Body of pancreas (tissue), 4 donors: ENCODE measurements around the gene ARHGAP30. TPM values are rescaled to one million over a fixed set of nuclear protein-coding genes. Genes with fewer than 3 reads are reported as not detected.

ENCODE experiments used
- ATAC-seq: fragments of 150-250 bp; one replicate; pipeline ENCODE4 v1.9.1; 2016
- DNase-seq, 4 donors: peaks; one replicate each; pipeline ENCODE4 v3.0.0-alpha.2; 2019
- H3K27ac ChIP-seq, 4 donors: fragments of 200-600 bp; sonication (generic); 1 replicate in 3 of 4; 2 replicates in 1 of 4; pipeline versions ENCODE4 v1.5.1 to v1.6.1; 2016 to 2019; ENCODE audit warnings: mild to moderate bottlenecking in 1 of 4, mixed read lengths in 1 of 4, moderate library complexity in 1 of 4
- H3K27me3 ChIP-seq, 2 donors: fragments of 200-600 bp; sonication (generic); one replicate each; pipeline ENCODE4 v1.6.0; 2016; ENCODE audit warnings: mild to moderate bottlenecking in 1 of 2
- H3K36me3 ChIP-seq, 2 donors: fragments of 200-600 bp; sonication (generic); replicated peaks in 1 of 2; 2 replicates each; pipeline ENCODE4 v1.5.1; 2016; ENCODE audit warnings: low read depth in 2 of 2; ENCODE audit not compliant: insufficient read depth in 1 of 2
- H3K4me1 ChIP-seq: fragments of 200-600 bp; sonication (generic); one replicate; pipeline ENCODE4 v1.6.0; 2016
- H3K4me3 ChIP-seq, 2 donors: fragments of 200-600 bp; sonication (generic); 1 replicate in 1 of 2; 2 replicates in 1 of 2; pipeline ENCODE4 v1.5.1; 2016 to 2019
- H3K9me3 ChIP-seq, 3 donors: fragments of 200-600 bp; sonication (generic); 1 replicate in 2 of 3; 2 replicates in 1 of 3; pipeline ENCODE4 v1.5.1; 2016
- CTCF ChIP-seq, 7 experiments: fragments of 450-650 bp in 4 of 7; fragments of 200-600 bp in 3 of 7; sonication (generic) in 3 of 7; IDR thresholded peaks; one replicate each; pipeline ENCODE4 v1.5.1; 2016 to 2019; ENCODE audit warnings: antibody characterized with exemption in 7 of 7
- POLR2A ChIP-seq, 3 donors: fragments of 450-650 bp; IDR thresholded peaks; one replicate each; pipeline ENCODE4 v1.6.1; 2016; ENCODE audit warnings: antibody characterized with exemption in 3 of 3, mild to moderate bottlenecking in 2 of 3
- WGBS, 2 donors: methylation state at CpG; one replicate each; pipeline ENCODE4 v1.1.5; 2017; 5-methylcytosine and 5-hydroxymethylcytosine counted together
- intact Hi-C: fragments of 100-400 bp; cut with DNase I; formaldehyde crosslinking; loops from one replicate; pipeline ENCODE4 v1.15.1; 2023
- total RNA-seq, 2 donors: library from RNA; depleted of rRNA; stranded (reverse); fragments of >200 nt; gene quantifications; one replicate each; pipeline ENCODE4 v1.1.0, GENCODE V29; 2016

Gene ARHGAP30
- total RNA-seq, 2 donors from 2014 or later = 3.1 to 4.9 TPM

- intact Hi-C loops = no loop called here
- Histone ChIP-seq H3K9me3 (no peaks in the 10 kb centered on the region), H3K4me1 (peaks cover 55% of the 10 kb centered on the region), H3K4me3 (no peak overlapping the region), H3K27ac (no peak overlapping the region), H3K27me3 (no peaks in the 10 kb centered on the region), H3K36me3 (no peaks in the 10 kb centered on the region)
- DNase-seq = no peak
- TF ChIP-seq POLR2A (IDR thresholded peaks at IDR 0.05) (no peak), CTCF (IDR thresholded peaks at IDR 0.05) (no peak)
- ATAC-seq = no peak
- WGBS, 2 donors = 41 to 45% methylated on average over 1 of the region's 1 CpG
Measured at GRCh38 chr1:161113915-161114314, 44.2 kb upstream of the ARHGAP30 start.

- 60 to 88% methylated on average over 2 of the region's 2 CpGs for WGBS, 2 donors
Measured at GRCh38 chr1:161111527-161111926, 41.8 kb upstream of the ARHGAP30 start.

GRCh38 chr1:161111117-161111516, 41.4 kb upstream of the ARHGAP30 start:
- Histone ChIP-seq H3K9me3 (no peaks in the 10 kb centered on the region), H3K27me3 (no peaks in the 10 kb centered on the region), H3K4me3 (no peak overlapping the region), H3K4me1 (peaks cover 38% of the 10 kb centered on the region), H3K27ac (no peak overlapping the region), H3K36me3 (no peaks in the 10 kb centered on the region)
- intact Hi-C loops = no loop called here
- ATAC-seq (no peak), DNase-seq (no peak)
- TF ChIP-seq POLR2A (IDR thresholded peaks at IDR 0.05) = no peak
- no peak for TF ChIP-seq CTCF (IDR thresholded peaks at IDR 0.05)
- WGBS, 2 donors = 85 to 91% methylated on average over 3 of the region's 3 CpGs

More at GRCh38 chr1:161111527-161111926, 41.8 kb upstream of the ARHGAP30 start:
- Histone ChIP-seq H3K4me1 (peaks cover 42% of the 10 kb centered on the region), H3K36me3 (no peaks in the 10 kb centered on the region), H3K27ac (no peak overlapping the region), H3K9me3 (no peaks in the 10 kb centered on the region), H3K27me3 (no peaks in the 10 kb centered on the region), H3K4me3 (no peak overlapping the region)
- TF ChIP-seq POLR2A (IDR thresholded peaks at IDR 0.05) (no peak), CTCF (IDR thresholded peaks at IDR 0.05) (no peak)
- DNase-seq = no peak
- intact Hi-C loops = no loop called here
- no peak for ATAC-seq

- H3K4me1 ChIP-seq = no peaks in the 10 kb centered on the region
- no peak overlapping the region for H3K27ac ChIP-seq
- H3K9me3 ChIP-seq = no peaks in the 10 kb centered on the region
- 100% methylated on average over 1 of the region's 1 CpG for WGBS, 2 donors
- no peak for TF ChIP-seq CTCF (IDR thresholded peaks at IDR 0.05)
- no peak for TF ChIP-seq POLR2A (IDR thresholded peaks at IDR 0.05)
- DNase-seq (no peak), ATAC-seq (no peak)
- H3K36me3 ChIP-seq = peaks cover 0 to 2% of the 10 kb centered on the region in 2 donors
- intact Hi-C loops = no loop called here
- no peaks in the 10 kb centered on the region for H3K27me3 ChIP-seq
- no peak overlapping the region for H3K4me3 ChIP-seq
Measured at GRCh38 chr1:161106431-161106830, 36.7 kb upstream of the ARHGAP30 start.

- DNase-seq (no peak), ATAC-seq (no peak)
- TF ChIP-seq POLR2A (IDR thresholded peaks at IDR 0.05) (no peak), CTCF (IDR thresholded peaks at IDR 0.05) (no peak)
- Histone ChIP-seq H3K9me3 (no peaks in the 10 kb centered on the region), H3K4me1 (peaks cover 20% of the 10 kb centered on the region), H3K4me3 (no peak overlapping the region), H3K27me3 (no peaks in the 10 kb centered on the region), H3K27ac (no peak overlapping the region), H3K36me3 (peaks cover 0 to 3% of the 10 kb centered on the region in 2 donors)
- WGBS, 2 donors = 75 to 82% methylated on average over 2 of the region's 2 CpGs
- intact Hi-C loops = loop anchor here (5.0 kb wide), 1 partner anchor 33 kb away; the partner anchor contains the start of gene ARHGAP30
Measured at GRCh38 chr1:161100556-161100955, 30.9 kb upstream of the ARHGAP30 start.
